DOHH2 (cell line): Measurements from ENCODE around the gene MKS1.

Source experiments
- H3F3A ChIP-seq: fragments of 200-600 bp; sonication (generic), shearing (Covaris generic); 2 replicates; pipeline ENCODE4 v1.6.0; 2016; ENCODE audit warnings: antibody characterized with exemption, mild to moderate bottlenecking; ENCODE audit not compliant: control insufficient read depth, insufficient read depth
- H3K27ac ChIP-seq: fragments of 200-600 bp; sonication (generic); 2 replicates; pipeline ENCODE4 v1.5.1; 2014; ENCODE audit warnings: low read depth, mild to moderate bottlenecking, low read length, moderate library complexity
- H3K27me3 ChIP-seq: fragments of 200-600 bp; sonication (generic); 2 replicates; pipeline ENCODE4 v1.6.1; 2014; ENCODE audit warnings: mild to moderate bottlenecking, low read length, mixed read lengths; ENCODE audit not compliant: control insufficient read depth
- H3K36me3 ChIP-seq: fragments of 200-600 bp; sonication (generic); 2 replicates; pipeline ENCODE4 v1.6.1; 2014; ENCODE audit warnings: mild to moderate bottlenecking, low read length, moderate library complexity, mixed read lengths; ENCODE audit not compliant: control insufficient read depth
- H3K4me1 ChIP-seq: fragments of 200-600 bp; sonication (generic); 2 replicates; pipeline ENCODE4 v1.6.1; 2014; ENCODE audit warnings: mild to moderate bottlenecking, low read length, mixed read lengths; ENCODE audit not compliant: control insufficient read depth
- H3K4me2 ChIP-seq: fragments of 200-600 bp; sonication (generic); 2 replicates; pipeline ENCODE4 v1.6.0; 2014; ENCODE audit warnings: mild to moderate bottlenecking, low read length, moderate library complexity
- H3K4me3 ChIP-seq: fragments of 200-600 bp; sonication (generic); 2 replicates; pipeline ENCODE4 v1.5.1; 2014; ENCODE audit warnings: mild to moderate bottlenecking, low read length, mixed read lengths
- H3K79me2 ChIP-seq: fragments of 200-600 bp; sonication (generic); 2 replicates; pipeline ENCODE4 v1.6.1; 2014; ENCODE audit warnings: mild to moderate bottlenecking, low read length, mixed read lengths; ENCODE audit not compliant: control insufficient read depth
- H3K9me2 ChIP-seq: fragments of 200-600 bp; sonication (generic); replicated peaks from 2 replicates; pipeline ENCODE4 v1.6.1; 2014; ENCODE audit warnings: mild to moderate bottlenecking, low read length, mixed read lengths; ENCODE audit not compliant: control insufficient read depth
- H3K9me3 ChIP-seq: fragments of 200-600 bp; sonication (generic); 2 replicates; pipeline ENCODE4 v1.6.1; 2014; ENCODE audit warnings: antibody characterized with exemption, low read length, mixed read lengths; ENCODE audit not compliant: control insufficient read depth, insufficient read depth
- H4K20me1 ChIP-seq: fragments of 200-600 bp; sonication (generic); 2 replicates; pipeline ENCODE4 v1.6.0; 2014; ENCODE audit warnings: low read depth, mild to moderate bottlenecking, antibody characterized with exemption, low read length, moderate library complexity; ENCODE audit not compliant: control insufficient read depth, insufficient read depth
- CTCF ChIP-seq: fragments of 200-600 bp; sonication (generic); IDR thresholded peaks from one replicate; pipeline ENCODE4 v1.5.1; 2014; ENCODE audit warnings: antibody characterized with exemption, mild to moderate bottlenecking, low read depth, low read length; ENCODE audit not compliant: poor library complexity, severe bottlenecking
- EZH2phosphoT487 ChIP-seq: fragments of 200-600 bp; sonication (generic); IDR thresholded peaks from 2 replicates; pipeline ENCODE4 v1.6.1; 2017; ENCODE audit warnings: borderline replicate concordance, mild to moderate bottlenecking, antibody characterized with exemption, low read length, moderate library complexity, mixed read lengths

MKS1 gene

GRCh38 chr17:58236394-58236793 lies 17.3 kb upstream of the MKS1 start:
- H3K9me3 ChIP-seq, result no peaks in the 10 kb centered on the region
- no peaks in the 10 kb centered on the region for H3K4me1 ChIP-seq
- H3K27me3 ChIP-seq, result peaks cover 77% of the 10 kb centered on the region
- H4K20me1 ChIP-seq, result no peaks in the 10 kb centered on the region
- H3K36me3 ChIP-seq, result no peaks in the 10 kb centered on the region
- no peak overlapping the region for H3K27ac ChIP-seq
- no peak overlapping the region for H3K4me2 ChIP-seq
- no peak for TF ChIP-seq CTCF
- no peak for TF ChIP-seq EZH2phosphoT487
- H3K9me2 ChIP-seq, result no peaks in the 10 kb centered on the region
- H3K4me3 ChIP-seq, result no peak overlapping the region
- H3F3A ChIP-seq, result no peaks in the 10 kb centered on the region
- H3K79me2 ChIP-seq, result no peaks in the 10 kb centered on the region

- Histone ChIP-seq H4K20me1 (no peaks in the 10 kb centered on the region), H3K4me1 (no peaks in the 10 kb centered on the region), H3K36me3 (no peaks in the 10 kb centered on the region), H3K27me3 (peaks cover 73% of the 10 kb centered on the region), H3K4me3 (no peak overlapping the region), H3K27ac (no peak overlapping the region), H3K4me2 (no peak overlapping the region), H3K79me2 (no peaks in the 10 kb centered on the region), H3K9me2 (no peaks in the 10 kb centered on the region), H3F3A (no peaks in the 10 kb centered on the region), H3K9me3 (no peaks in the 10 kb centered on the region)
- TF ChIP-seq EZH2phosphoT487 (no peak), CTCF (no peak)
Observed at GRCh38 chr17:58235821-58236220, 16.8 kb upstream of the MKS1 start.

GRCh38 chr17:58234512-58234911 lies 15.5 kb upstream of the MKS1 start:
- Histone ChIP-seq H3K4me3 (no peak overlapping the region), H3K4me2 (no peak overlapping the region), H3K9me3 (no peaks in the 10 kb centered on the region), H3K27me3 (peaks cover 65% of the 10 kb centered on the region), H4K20me1 (no peaks in the 10 kb centered on the region), H3F3A (no peaks in the 10 kb centered on the region), H3K27ac (no peak overlapping the region), H3K79me2 (no peaks in the 10 kb centered on the region), H3K36me3 (no peaks in the 10 kb centered on the region), H3K4me1 (no peaks in the 10 kb centered on the region), H3K9me2 (no peaks in the 10 kb centered on the region)
- no peak for TF ChIP-seq EZH2phosphoT487
- TF ChIP-seq CTCF, result no peak

- H3K4me3 ChIP-seq, result no peak overlapping the region
- H3K36me3 ChIP-seq, result no peaks in the 10 kb centered on the region
- no peaks in the 10 kb centered on the region for H3K9me2 ChIP-seq
- H3K4me1 ChIP-seq, result no peaks in the 10 kb centered on the region
- no peak overlapping the region for H3K27ac ChIP-seq
- H3K4me2 ChIP-seq, result no peak overlapping the region
- H3K9me3 ChIP-seq, result no peaks in the 10 kb centered on the region
- H3K27me3 ChIP-seq, result peaks cover 58% of the 10 kb centered on the region
- TF ChIP-seq CTCF (no peak), EZH2phosphoT487 (no peak)
- no peaks in the 10 kb centered on the region for H3F3A ChIP-seq
- H3K79me2 ChIP-seq, result no peaks in the 10 kb centered on the region
- no peaks in the 10 kb centered on the region for H4K20me1 ChIP-seq
Observed at GRCh38 chr17:58233543-58233942, 14.5 kb upstream of the MKS1 start.
